HEK293 (cell line): ENCODE measurements around the gene PRKACB.

Experiments
- CTCF ChIP-seq: fragments of 450-650 bp; formaldehyde crosslinking; IDR thresholded peaks from 2 replicates; pipeline ENCODE4 v1.5.1; 2016; ENCODE audit warnings: missing biosample characterization, missing genetic modification characterization
- OSR2 ChIP-seq: fragments of 450-650 bp; formaldehyde crosslinking; IDR thresholded peaks from 2 replicates; pipeline ENCODE4 v1.5.1; 2016; ENCODE audit warnings: missing biosample characterization, missing genetic modification characterization
- PRDM1 ChIP-seq: fragments of 450-650 bp; formaldehyde crosslinking; IDR thresholded peaks from 2 replicates; pipeline ENCODE4; 2016; ENCODE audit warnings: missing biosample characterization, missing genetic modification characterization
- ZBTB44 ChIP-seq: fragments of 450-650 bp; IDR thresholded peaks from 2 replicates; pipeline ENCODE4 v1.5.1; 2018; ENCODE audit warnings: missing biosample characterization, mild to moderate bottlenecking, missing genetic modification characterization
- ZBTB48 ChIP-seq: fragments of 450-650 bp; formaldehyde crosslinking; IDR thresholded peaks from 2 replicates; pipeline ENCODE4 v1.5.1; 2016; ENCODE audit warnings: missing biosample characterization, missing genetic modification characterization
- ZBTB7A ChIP-seq: fragments of 450-650 bp; formaldehyde crosslinking; IDR thresholded peaks from 2 replicates; pipeline ENCODE4 v1.5.1; 2016; ENCODE audit warnings: low read depth, missing biosample characterization, missing genetic modification characterization
- ZFP41 ChIP-seq: fragments of 450-650 bp; formaldehyde crosslinking; IDR thresholded peaks from 2 replicates; pipeline ENCODE4 v1.5.1; 2016; ENCODE audit warnings: missing biosample characterization, missing genetic modification characterization, borderline replicate concordance
- ZNF114 ChIP-seq: fragments of 450-650 bp; formaldehyde crosslinking; IDR thresholded peaks from 2 replicates; pipeline ENCODE4 v1.5.0; 2017; ENCODE audit warnings: missing biosample characterization, missing genetic modification characterization
- ZNF155 ChIP-seq: fragments of 450-650 bp; formaldehyde crosslinking; IDR thresholded peaks from 2 replicates; pipeline ENCODE4 v1.5.1; 2016; ENCODE audit warnings: missing biosample characterization, missing genetic modification characterization
- ZNF175 ChIP-seq: fragments of 450-650 bp; formaldehyde crosslinking; IDR thresholded peaks from 2 replicates; pipeline ENCODE4 v1.5.1; 2016; ENCODE audit warnings: missing biosample characterization, missing genetic modification characterization
- ZNF23 ChIP-seq: fragments of 450-650 bp; formaldehyde crosslinking; IDR thresholded peaks from 2 replicates; pipeline ENCODE4 v1.5.1; 2016; ENCODE audit warnings: missing biosample characterization, missing genetic modification characterization, borderline replicate concordance
- ZNF768 ChIP-seq: fragments of 450-650 bp; formaldehyde crosslinking; IDR thresholded peaks from 2 replicates; pipeline ENCODE4 v1.5.1; 2018; ENCODE audit warnings: missing biosample characterization, mild to moderate bottlenecking, missing genetic modification characterization
- ZNF777 ChIP-seq: fragments of 450-650 bp; formaldehyde crosslinking; IDR thresholded peaks from 2 replicates; pipeline ENCODE4 v1.5.1; 2017; ENCODE audit warnings: missing biosample characterization, missing genetic modification characterization, borderline replicate concordance

GRCh38 chr1:84192681-84193080 lies 48.6 kb downstream of the PRKACB start:
- no peak for TF ChIP-seq ZNF114
- TF ChIP-seq ZNF175 (tag by site-specific recombination), result no peak
- no peak for TF ChIP-seq CTCF (tag by site-specific recombination)
- no peak for TF ChIP-seq ZBTB7A (tag by site-specific recombination)
- TF ChIP-seq ZNF777 (tag by site-specific recombination), result no peak
- no peak for TF ChIP-seq PRDM1 (tag by site-specific recombination)
- TF ChIP-seq ZNF23 (tag by site-specific recombination), result no peak
- no peak for TF ChIP-seq ZFP41 (tag by site-specific recombination)
- TF ChIP-seq ZBTB48 (tag by site-specific recombination), result no peak
- TF ChIP-seq ZNF155, result no peak
- no peak for TF ChIP-seq ZNF768 (tag by site-specific recombination)
- TF ChIP-seq ZBTB44 (tag by site-specific recombination), result no peak
- no peak for TF ChIP-seq OSR2 (tag by site-specific recombination)
